Skeletal muscle satellite cell (primary cell): ENCODE results near the gene SPRY4.

Experiments used
- H3K27me3 ChIP-seq: 2 replicates; pipeline ENCODE4 v1.7.0; 2013; ENCODE audit warnings: low read length; ENCODE audit not compliant: control insufficient read depth, insufficient read depth
- H3K36me3 ChIP-seq: 2 replicates; pipeline ENCODE4 v1.7.0; 2013; ENCODE audit warnings: mild to moderate bottlenecking, control low read depth, low read length; ENCODE audit not compliant: insufficient read depth
- H3K4me1 ChIP-seq: 2 replicates; pipeline ENCODE4 v1.7.0; 2013; ENCODE audit warnings: low read length; ENCODE audit not compliant: control insufficient read depth, insufficient read depth
- H3K4me2 ChIP-seq: 2 replicates; pipeline ENCODE4 v1.7.0; 2013; ENCODE audit warnings: mild to moderate bottlenecking, low read length
- H3K4me3 ChIP-seq: 2 replicates; pipeline ENCODE4 v1.7.0; 2013; ENCODE audit warnings: low read length
- H3K9ac ChIP-seq: 2 replicates; pipeline ENCODE4 v1.7.0; 2013; ENCODE audit warnings: mild to moderate bottlenecking, low read depth, low read length, moderate library complexity
- H3K9me3 ChIP-seq: replicated peaks from 2 replicates; pipeline ENCODE4 v1.7.0; 2013; ENCODE audit warnings: mild to moderate bottlenecking, control low read depth, low read length

Gene SPRY4

DNA sequence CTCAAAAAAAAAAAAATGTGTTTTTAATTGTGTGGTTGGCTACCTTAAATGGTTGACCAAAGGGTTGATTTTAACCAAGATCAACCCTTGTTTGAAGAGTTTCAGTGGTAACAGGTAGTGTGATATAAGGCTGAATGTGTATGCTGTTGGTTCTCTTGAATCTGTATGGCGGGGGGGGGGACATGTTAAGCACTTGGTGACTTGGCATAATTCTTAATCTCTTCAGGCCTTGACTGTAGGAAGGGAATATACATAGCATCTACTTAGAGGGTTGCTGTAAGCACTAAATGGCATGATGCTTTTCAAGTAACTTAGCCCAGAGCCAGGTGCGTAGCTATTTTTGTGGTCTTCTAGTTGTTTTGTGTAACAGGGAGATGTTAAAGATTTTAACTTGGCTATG, 5.6 kb upstream of the SPRY4 start:
- peaks cover 30% of the 10 kb centered on the region for H3K4me1 ChIP-seq
- no peaks in the 10 kb centered on the region for H3K9me3 ChIP-seq
- H3K36me3 ChIP-seq = no peaks in the 10 kb centered on the region
- H3K9ac ChIP-seq = no peak overlapping the region
- no peak overlapping the region for H3K4me3 ChIP-seq
- no peaks in the 10 kb centered on the region for H3K27me3 ChIP-seq
- no peak overlapping the region for H3K4me2 ChIP-seq

DNA sequence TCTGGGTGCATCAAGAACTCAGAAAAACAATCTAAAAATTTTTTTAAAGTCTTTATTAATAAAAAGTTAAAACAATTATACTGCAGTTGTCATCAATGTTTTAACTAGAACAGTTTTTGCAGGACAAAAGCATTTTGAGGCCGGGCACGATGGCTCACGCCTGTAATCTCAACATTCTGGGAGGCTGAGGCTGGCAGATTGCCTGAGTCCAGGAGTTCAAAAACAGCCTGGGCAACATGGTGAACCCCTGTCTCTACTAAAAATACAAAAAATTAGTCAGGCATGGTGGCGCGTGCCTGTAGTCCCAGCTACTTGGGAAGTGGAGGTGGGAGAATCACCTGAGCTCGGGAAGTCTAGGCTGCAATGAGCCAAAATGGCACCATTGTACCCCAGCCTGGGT, 5.2 kb upstream of the SPRY4 start:
- Histone ChIP-seq H3K27me3 (no peaks in the 10 kb centered on the region), H3K4me3 (no peak overlapping the region), H3K9me3 (no peaks in the 10 kb centered on the region), H3K36me3 (no peaks in the 10 kb centered on the region), H3K9ac (no peak overlapping the region), H3K4me2 (no peak overlapping the region), H3K4me1 (peaks cover 30% of the 10 kb centered on the region)

DNA sequence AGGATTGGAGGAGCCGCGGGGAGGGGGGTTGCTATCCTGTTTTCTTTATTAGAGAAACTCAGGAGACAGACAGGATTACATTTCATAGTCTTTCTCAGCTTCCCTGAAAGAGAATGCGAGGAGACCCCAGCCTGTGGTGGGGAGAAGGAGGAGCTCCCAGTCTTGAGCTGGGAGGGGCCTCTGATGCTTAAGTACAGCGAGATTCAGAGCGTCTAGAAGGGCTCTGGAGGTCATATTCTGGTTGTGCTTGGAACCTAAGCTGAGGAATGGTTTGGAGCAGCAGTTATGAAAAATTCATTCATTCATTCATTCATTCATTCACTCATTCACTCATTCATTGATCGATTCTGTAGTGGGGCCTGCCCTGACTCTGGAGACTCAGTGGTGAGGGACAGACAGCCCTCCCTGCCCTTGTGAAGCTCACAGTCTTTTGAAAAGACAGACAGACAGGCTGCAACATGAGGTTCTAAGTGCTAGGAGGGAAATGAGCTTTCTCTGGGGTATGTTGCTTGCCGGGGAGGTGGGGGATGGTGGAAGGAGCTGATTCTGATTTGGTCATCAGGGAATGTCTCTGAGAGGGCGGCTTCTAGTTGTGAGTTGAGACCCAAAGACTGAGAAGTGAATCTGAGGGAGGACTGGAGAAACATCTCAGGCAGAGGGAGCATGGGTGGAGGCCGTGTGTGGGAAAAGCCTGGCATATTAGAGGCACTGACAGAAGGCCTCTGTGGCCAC, 2.5 kb upstream of the SPRY4 start:
- peaks cover 19% of the 10 kb centered on the region for H3K36me3 ChIP-seq
- H3K4me2 ChIP-seq = peak overlapping the region; percentile 98
- peak overlapping the region; percentile 99 for H3K9ac ChIP-seq
- H3K9me3 ChIP-seq = no peaks in the 10 kb centered on the region
- H3K4me3 ChIP-seq = peak overlapping the region; percentile 88
- no peaks in the 10 kb centered on the region for H3K27me3 ChIP-seq
- peaks cover 34% of the 10 kb centered on the region for H3K4me1 ChIP-seq

DNA sequence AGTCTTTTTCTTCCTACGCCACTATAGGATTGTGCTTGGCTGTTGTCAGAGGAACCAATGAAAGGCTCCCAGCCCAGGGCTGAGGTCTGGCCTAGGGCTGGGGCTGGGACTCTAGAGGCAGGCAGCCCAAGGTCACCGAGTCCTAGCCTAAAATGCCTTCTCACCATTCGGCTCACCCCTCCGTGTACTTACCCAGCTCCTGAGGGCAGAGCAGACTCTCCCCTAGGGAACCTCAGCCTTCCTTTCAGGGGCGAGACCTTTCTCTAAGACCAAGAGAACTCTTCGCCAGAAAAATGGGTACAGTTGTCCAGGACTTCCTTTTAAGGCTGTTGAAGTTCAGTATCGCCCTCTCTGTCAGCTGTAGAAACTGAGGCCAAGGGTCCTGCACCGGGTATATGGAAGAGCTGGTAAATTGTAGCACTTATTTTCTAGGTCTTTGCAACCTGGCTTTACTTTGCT, 1.7 kb upstream of the SPRY4 start:
- Histone ChIP-seq H3K4me1 (peaks cover 34% of the 10 kb centered on the region), H3K4me2 (peak overlapping the region; percentile 98), H3K4me3 (peak overlapping the region; percentile 88), H3K9ac (peak overlapping the region; percentile 99), H3K27me3 (no peaks in the 10 kb centered on the region), H3K36me3 (peaks cover 24% of the 10 kb centered on the region), H3K9me3 (no peaks in the 10 kb centered on the region)

DNA sequence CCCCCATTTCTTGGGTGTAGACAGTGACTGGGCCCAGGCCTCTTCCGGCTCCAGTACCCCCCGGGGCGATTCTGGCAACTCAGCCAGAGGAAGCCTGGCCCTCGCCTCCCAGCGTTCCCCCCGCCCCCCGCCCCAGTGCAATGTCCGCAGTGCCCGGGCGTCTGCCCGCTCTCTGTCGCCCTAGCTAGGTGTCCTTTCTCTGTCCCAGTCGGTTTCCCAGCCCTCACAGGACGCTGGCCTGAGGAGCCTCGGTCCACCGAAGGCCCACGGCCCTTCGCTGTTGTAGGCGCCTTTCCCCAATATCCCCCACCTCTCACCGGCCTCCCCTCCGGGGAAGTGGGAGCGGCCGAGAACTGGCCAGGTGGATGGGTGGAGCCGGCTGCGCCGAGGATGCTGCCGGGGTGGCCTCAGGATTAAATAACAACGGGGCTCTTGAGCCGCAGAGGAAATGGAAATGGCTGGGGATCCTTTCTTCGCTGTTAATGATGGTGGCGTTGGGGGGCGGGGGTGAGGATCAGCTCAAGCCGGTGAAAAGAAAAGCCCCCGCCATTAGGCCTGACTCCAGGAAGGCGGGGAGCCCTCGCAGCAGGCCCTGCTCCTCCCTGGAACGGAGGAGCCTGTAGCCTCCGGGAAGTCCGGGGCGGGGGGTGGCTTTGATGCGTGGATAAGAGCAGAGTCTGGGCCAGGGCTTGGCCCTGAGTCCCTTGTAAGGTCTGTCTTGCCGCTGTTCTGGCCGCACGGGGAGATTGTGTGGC, 1.1 kb upstream of the SPRY4 start:
- Histone ChIP-seq H3K4me3 (peak overlapping the region; percentile 88), H3K9me3 (no peaks in the 10 kb centered on the region), H3K9ac (peak overlapping the region; percentile 99), H3K4me1 (peaks cover 38% of the 10 kb centered on the region), H3K4me2 (peak overlapping the region; percentile 98), H3K27me3 (no peaks in the 10 kb centered on the region), H3K36me3 (peaks cover 28% of the 10 kb centered on the region)

DNA sequence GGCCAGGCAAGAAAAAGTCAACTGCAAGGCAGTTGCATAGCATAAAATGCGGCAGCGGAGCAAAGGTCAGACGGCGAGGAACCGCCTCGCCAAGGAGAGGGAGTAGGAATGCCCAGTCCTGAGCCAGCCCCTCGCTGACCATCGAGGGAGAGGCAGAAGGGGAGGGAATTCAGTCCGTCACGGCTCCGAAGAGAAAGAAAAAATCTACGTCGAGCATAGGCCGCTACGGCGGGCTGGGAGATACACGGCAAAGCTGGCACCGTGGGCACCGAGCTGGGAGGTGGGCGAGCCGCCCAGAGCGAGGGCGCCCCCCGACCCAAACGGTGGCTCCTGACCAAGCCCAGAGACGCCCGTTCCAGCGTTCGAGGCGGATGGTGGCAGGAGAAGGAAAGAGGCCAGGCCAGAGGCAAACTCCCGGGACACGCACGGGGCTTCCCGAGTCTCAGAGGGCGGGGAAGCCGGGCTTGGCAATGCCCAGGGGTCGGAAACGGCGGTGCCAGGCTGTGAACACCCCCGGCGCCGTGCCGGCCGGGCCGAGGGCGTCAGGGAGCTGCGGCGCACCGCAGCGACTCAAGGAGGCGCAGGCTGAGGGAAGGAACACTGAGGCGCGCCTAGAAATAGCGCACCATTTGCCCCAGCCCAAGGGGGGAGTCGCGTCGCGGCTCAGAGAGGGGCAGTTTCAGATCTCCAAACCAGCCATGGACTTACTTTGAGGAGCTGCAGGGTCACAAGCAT, 518 bp downstream of the SPRY4 start:
- Histone ChIP-seq H3K9ac (peak overlapping the region; percentile 99), H3K4me2 (peak overlapping the region; percentile 93), H3K27me3 (no peaks in the 10 kb centered on the region), H3K9me3 (no peaks in the 10 kb centered on the region), H3K4me1 (peaks cover 54% of the 10 kb centered on the region), H3K36me3 (peaks cover 35% of the 10 kb centered on the region), H3K4me3 (peak overlapping the region; percentile 88)

DNA sequence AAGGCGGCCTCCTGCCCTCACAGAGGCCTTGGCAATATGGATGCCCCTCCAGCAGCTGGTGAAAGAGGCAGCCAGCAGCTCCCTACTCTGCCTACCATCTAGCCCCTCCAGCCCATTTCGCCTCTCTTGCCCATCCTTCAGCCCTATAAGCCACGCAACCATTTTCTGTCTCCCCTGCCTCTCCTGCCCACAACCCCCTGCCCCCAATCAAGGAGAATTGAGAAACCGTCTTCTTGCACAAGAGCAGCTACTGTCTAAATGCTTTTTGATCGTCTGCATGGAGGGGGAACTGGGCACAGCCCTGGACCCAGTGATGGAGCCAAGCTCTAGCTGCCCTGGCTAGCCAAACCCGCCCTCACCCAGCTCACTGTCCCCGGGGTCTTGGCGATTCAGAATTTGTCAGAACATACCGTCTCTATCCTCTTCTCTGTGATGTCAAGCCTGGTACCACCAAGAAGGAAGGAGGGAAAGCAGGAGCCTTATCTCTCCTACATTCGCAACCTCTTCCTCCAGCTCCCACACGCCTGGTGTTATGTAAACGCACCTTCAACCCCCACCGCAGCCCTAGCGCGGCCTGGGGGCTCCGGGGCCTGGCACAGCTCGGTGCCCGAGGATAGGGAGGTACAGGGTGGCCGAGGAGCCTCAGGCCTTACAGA, 1.2 kb downstream of the SPRY4 start:
- H3K36me3 ChIP-seq = peaks cover 42% of the 10 kb centered on the region
- H3K4me3 ChIP-seq = peak overlapping the region; percentile 88
- peak overlapping the region; percentile 99 for H3K9ac ChIP-seq
- H3K9me3 ChIP-seq = no peaks in the 10 kb centered on the region
- H3K27me3 ChIP-seq = no peaks in the 10 kb centered on the region
- peak overlapping the region; percentile 93 for H3K4me2 ChIP-seq
- H3K4me1 ChIP-seq = peaks cover 61% of the 10 kb centered on the region

DNA sequence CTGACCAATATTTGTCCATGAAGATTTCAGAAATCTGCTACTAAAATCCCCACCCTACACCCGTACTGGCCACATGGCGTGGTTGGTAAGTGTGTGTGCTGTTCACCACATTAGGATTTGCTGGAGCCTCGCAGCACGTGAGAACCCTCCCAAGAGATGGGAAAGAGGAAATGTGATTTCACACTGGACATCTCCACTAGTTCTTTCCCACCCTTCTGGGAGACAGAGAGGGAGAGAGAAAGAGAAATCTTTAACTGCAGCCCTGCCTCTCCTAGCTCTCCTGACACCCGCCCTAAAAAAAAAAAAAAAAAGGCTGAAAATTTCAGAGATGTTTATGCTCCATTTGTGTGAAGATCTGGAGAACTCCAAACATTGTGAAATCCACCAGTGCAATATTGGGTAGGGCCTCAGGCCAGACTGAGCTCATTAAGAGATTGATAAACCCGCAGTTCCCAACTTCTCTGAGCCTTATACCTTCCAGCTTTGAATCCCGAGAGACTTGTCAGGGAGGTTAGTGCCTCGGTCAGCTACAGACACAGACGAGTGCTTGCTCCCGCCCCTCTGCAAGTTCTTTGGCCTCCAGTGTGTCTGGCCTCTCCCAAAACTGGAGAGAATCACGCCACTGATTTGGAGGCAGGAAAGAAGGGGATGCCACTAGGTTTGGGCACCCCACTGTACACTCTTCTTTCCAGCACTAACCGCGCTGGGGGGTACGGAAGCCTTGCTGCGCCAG, 1.9 kb downstream of the SPRY4 start:
- Histone ChIP-seq H3K27me3 (no peaks in the 10 kb centered on the region), H3K9ac (peak overlapping the region; percentile 99), H3K4me2 (peak overlapping the region; percentile 93), H3K36me3 (peaks cover 46% of the 10 kb centered on the region), H3K4me1 (peaks cover 63% of the 10 kb centered on the region), H3K9me3 (no peaks in the 10 kb centered on the region), H3K4me3 (peak overlapping the region; percentile 88)

DNA sequence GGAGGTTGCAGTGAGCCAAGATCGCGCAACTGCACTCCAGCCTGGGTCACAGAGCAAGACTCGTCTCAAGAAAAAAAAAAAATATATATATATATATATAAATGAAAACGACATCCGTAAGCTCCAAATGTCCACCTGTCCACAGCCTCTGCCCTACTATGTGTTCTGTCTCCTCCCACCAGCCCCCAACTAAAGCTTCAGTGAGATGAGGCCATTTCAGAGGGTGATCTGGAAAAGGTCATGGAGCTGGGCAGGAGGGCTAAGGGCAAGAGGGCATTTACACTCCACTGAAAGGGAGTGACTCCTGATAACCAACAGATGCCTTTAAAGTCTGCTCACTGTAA, 2.4 kb downstream of the SPRY4 start:
- Histone ChIP-seq H3K9me3 (no peaks in the 10 kb centered on the region), H3K27me3 (no peaks in the 10 kb centered on the region), H3K4me1 (peaks cover 63% of the 10 kb centered on the region), H3K9ac (peak overlapping the region; percentile 99), H3K36me3 (peaks cover 51% of the 10 kb centered on the region), H3K4me2 (peak overlapping the region; percentile 93), H3K4me3 (peak overlapping the region; percentile 88)

DNA sequence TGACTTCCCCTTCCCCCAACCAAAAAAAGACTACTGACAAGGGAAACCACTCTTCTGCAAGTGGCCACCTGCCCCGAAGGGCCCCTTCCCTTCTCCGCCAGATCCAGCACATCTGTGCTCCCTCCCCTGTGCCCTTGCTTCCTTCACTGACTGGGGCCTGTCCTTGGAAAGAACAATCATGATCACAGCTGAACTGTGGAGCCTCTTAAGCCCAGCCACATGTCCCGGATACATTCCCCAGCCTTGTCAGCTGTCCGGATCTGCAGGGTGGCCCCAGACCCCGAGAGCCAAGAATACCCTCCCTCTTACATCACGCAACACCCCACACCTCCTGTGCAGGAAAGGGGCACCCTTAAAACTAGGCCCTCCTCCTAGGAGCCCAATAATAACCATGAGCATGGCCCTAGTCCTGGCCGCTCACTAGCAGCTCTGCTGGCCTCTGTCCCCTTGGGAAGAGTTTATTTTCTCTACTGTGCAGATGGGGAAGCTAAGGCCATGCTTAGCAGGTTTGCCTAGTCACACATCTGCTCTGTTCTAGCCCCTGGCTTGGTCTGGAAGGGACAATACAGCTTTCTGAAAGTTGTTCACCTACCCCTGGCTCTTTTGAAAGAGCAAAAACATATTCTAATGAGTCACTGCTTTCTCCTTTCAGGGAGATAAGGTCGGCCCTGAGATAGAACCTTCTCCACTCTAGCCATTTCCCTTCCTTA, 3.8 kb downstream of the SPRY4 start:
- Histone ChIP-seq H3K36me3 (peaks cover 63% of the 10 kb centered on the region), H3K27me3 (no peaks in the 10 kb centered on the region), H3K4me3 (peak overlapping the region; percentile 88), H3K4me1 (peaks cover 63% of the 10 kb centered on the region), H3K4me2 (peak overlapping the region; percentile 93), H3K9ac (peak overlapping the region; percentile 99), H3K9me3 (no peaks in the 10 kb centered on the region)
